IMR-90 (cell line): ENCODE measurements around the gene NCBP2L. TPM values are rescaled to one million over a fixed set of nuclear protein-coding genes. Genes with fewer than 3 reads are reported as not detected.

Experiments used
- ATAC-seq: fragments of 200-7000 bp; cut with Tn5 transposase; 2 replicates; pipeline ENCODE4 v1.9.1; 2020; ENCODE audit warnings: low read depth, mild to moderate bottlenecking, moderate library complexity
- BruUV-seq: library from RNA; stranded (reverse); fragments of 400-500 nt; replicated peaks from 2 replicates; lab custom pipeline; 2021; lab: Mats Ljungman, UMichigan
- CTCF ChIA-PET: fragments of 300-600 bp; formaldehyde crosslinking; extraction: SDS; loops from one replicate; lab custom pipeline; 2021; ENCODE audit warnings: antibody characterized with exemption; lab: Yijun Ruan, JAX
- POLR2A ChIA-PET: fragments of 300-600 bp; sonication (Branson Sonifier 250); formaldehyde crosslinking; loops from one replicate; lab custom pipeline; 2022; ENCODE audit warnings: antibody characterized with exemption; ENCODE audit not compliant: unreplicated experiment; lab: Charles Lee
- DNase-seq: peaks from one replicate; pipeline ENCODE4 v3.0.0; 2013
- H2AFZ ChIP-seq: replicated peaks from 2 replicates; pipeline ENCODE3; 2013; ENCODE audit warnings: low read length, mild to moderate bottlenecking; ENCODE audit not compliant: poor library complexity
- H2AK5ac ChIP-seq: 2 replicates; pipeline ENCODE4 v1.6.1; 2013; ENCODE audit warnings: low read depth, low read length, inconsistent platforms
- H2AK9ac ChIP-seq: replicated peaks from 2 replicates; pipeline ENCODE3; 2013; ENCODE audit warnings: mild to moderate bottlenecking, low read depth, low read length, moderate library complexity; ENCODE audit not compliant: poor library complexity
- H2BK120ac ChIP-seq: 2 replicates; pipeline ENCODE4 v1.6.1; 2013; ENCODE audit warnings: low read depth, low read length, inconsistent platforms
- H2BK15ac ChIP-seq: 3 replicates; pipeline ENCODE4 v1.6.1; 2013; ENCODE audit warnings: low read depth, low read length, inconsistent platforms
- H2BK20ac ChIP-seq: 2 replicates; pipeline ENCODE4 v1.6.1; 2013; ENCODE audit warnings: low read depth, mild to moderate bottlenecking, inconsistent platforms, low read length, moderate library complexity
- H2BK5ac ChIP-seq: 2 replicates; pipeline ENCODE4 v1.6.1; 2013; ENCODE audit warnings: mild to moderate bottlenecking, low read depth, low read length, inconsistent platforms; ENCODE audit not compliant: poor library complexity, severe bottlenecking
- H3K14ac ChIP-seq: replicated peaks from 2 replicates; pipeline ENCODE4 v1.6.1; 2013; ENCODE audit warnings: low read depth, low read length, inconsistent platforms
- H3K18ac ChIP-seq: 2 replicates; pipeline ENCODE4 v1.6.1; 2013; ENCODE audit warnings: low read depth, low read length, control low read depth
- H3K23ac ChIP-seq: 2 replicates; pipeline ENCODE4 v1.6.1; 2013; ENCODE audit warnings: low read depth, low read length, inconsistent platforms
- H3K27ac ChIP-seq: 2 replicates; pipeline ENCODE4 v1.5.1; 2013; ENCODE audit warnings: mild to moderate bottlenecking, control low read depth, low read length; ENCODE audit not compliant: insufficient read depth
- H3K27me3 ChIP-seq: 2 replicates; pipeline ENCODE4 v1.6.1; 2013; ENCODE audit warnings: low read length; ENCODE audit not compliant: control insufficient read depth, insufficient read depth
- H3K36me3 ChIP-seq: 2 replicates; pipeline ENCODE4 v1.6.1; 2013; ENCODE audit warnings: low read length, mixed read lengths; ENCODE audit not compliant: control insufficient read depth, insufficient read depth
- H3K4ac ChIP-seq: 2 replicates; pipeline ENCODE4 v1.6.1; 2013; ENCODE audit warnings: low read depth, low read length, inconsistent platforms
- H3K4me1 ChIP-seq: 2 replicates; pipeline ENCODE4 v1.6.1; 2013; ENCODE audit warnings: low read length, mixed read lengths; ENCODE audit not compliant: control insufficient read depth, insufficient read depth
- H3K4me2 ChIP-seq: 2 replicates; pipeline ENCODE4 v1.6.1; 2013; ENCODE audit warnings: low read depth, mild to moderate bottlenecking, control low read depth, low read length, moderate library complexity
- H3K4me3 ChIP-seq: 2 replicates; pipeline ENCODE4 v1.5.1; 2013; ENCODE audit warnings: low read depth, mild to moderate bottlenecking, control low read depth, low read length, moderate library complexity; ENCODE audit not compliant: insufficient read depth
- H3K56ac ChIP-seq: 2 replicates; pipeline ENCODE4 v1.6.1; 2013; ENCODE audit warnings: low read length, inconsistent platforms; ENCODE audit not compliant: insufficient read depth; ENCODE audit errors: extremely low read depth
- H3K79me1 ChIP-seq, 2 experiments: 2 replicates each; pipeline ENCODE4 v1.6.1; 2013; ENCODE audit warnings: low read length in 2 of 2, inconsistent platforms in 1 of 2, low read depth in 1 of 2
- H3K9ac ChIP-seq: 2 replicates; pipeline ENCODE4 v1.6.1; 2013; ENCODE audit warnings: low read depth, low read length, control low read depth
- H3K9me1 ChIP-seq: 2 replicates; pipeline ENCODE4 v1.6.1; 2013; ENCODE audit warnings: low read length, inconsistent platforms; ENCODE audit not compliant: insufficient read depth
- H3K9me3 ChIP-seq: 2 replicates; pipeline ENCODE4 v1.6.1; 2013; ENCODE audit warnings: low read length; ENCODE audit not compliant: control insufficient read depth, insufficient read depth
- H4K20me1 ChIP-seq: 2 replicates; pipeline ENCODE4 v1.6.1; 2013; ENCODE audit warnings: low read length, inconsistent platforms; ENCODE audit not compliant: insufficient read depth
- H4K5ac ChIP-seq: 2 replicates; pipeline ENCODE4 v1.6.1; 2013; ENCODE audit warnings: mild to moderate bottlenecking, low read depth, low read length, control low read depth
- H4K8ac ChIP-seq, 2 experiments: 2 replicates each; pipeline ENCODE4 v1.6.1; 2013; ENCODE audit warnings: low read depth in 2 of 2, low read length in 2 of 2, control low read depth in 1 of 2, inconsistent platforms in 1 of 2
- H4K91ac ChIP-seq: 2 replicates; pipeline ENCODE4 v1.6.1; 2013; ENCODE audit warnings: low read depth, low read length, inconsistent platforms; ENCODE audit not compliant: insufficient read depth
- BHLHE40 ChIP-seq: fragments of 150-350 bp; IDR thresholded peaks from 2 replicates; pipeline ENCODE4 v1.6.1; 2016; ENCODE audit warnings: mild to moderate bottlenecking, low read depth, low read length
- MAFK ChIP-seq: IDR thresholded peaks from 2 replicates; pipeline ENCODE4 v1.6.1; 2012; ENCODE audit warnings: low read depth, low read length, improper control_type of control experiment
- WGBS, 2 experiments: methylation state at CpG; one replicate each; pipeline versions ENCODE4 v1.1.5 to v1.1.7; 2013; ENCODE audit warnings: missing lambda C conversion rate in 2 of 2; ENCODE audit not compliant: insufficient read length in 1 of 2; ENCODE audit errors: extremely low coverage in 2 of 2; 5-methylcytosine and 5-hydroxymethylcytosine counted together
- dilution Hi-C: fragments of 300-500 bp; cut with HindIII; formaldehyde crosslinking; loops from one replicate; pipeline ENCODE4 v1.14.3; 2018; ENCODE audit warnings: low sequenced_read_pairs; ENCODE audit not compliant: unreplicated experiment
- in situ Hi-C: fragments of 300-500 bp; cut with MboI; formaldehyde crosslinking; loops from 3 replicates; pipeline ENCODE4 v1.14.3; 2019; ENCODE audit warnings: low sequenced_read_pairs, inconsistent platforms, mixed read lengths
- intact Hi-C: fragments of 100-400 bp; cut with micrococcal nuclease; formaldehyde crosslinking; loops from 2 replicates; pipeline ENCODE4 v1.10.0; 2022
- polyA plus RNA-seq, 3 experiments: library from polyadenylated mRNA; depleted of rRNA; stranded (reverse); fragments of >200 nt; gene quantifications; 2 replicates each; pipeline ENCODE4 v1.2.3, GENCODE V29; 2012; ENCODE audit warnings: low replicate concordance in 1 of 3
- total RNA-seq: library from RNA; depleted of rRNA; stranded (reverse); fragments of >200 nt; gene quantifications from 2 replicates; pipeline ENCODE4 v1.2.3, GENCODE V29; 2012

NCBP2L gene
- total and polyA plus RNA-seq, 2 of the 4 experiments (the other 2 are of a cell fraction): not detected

- ChIA-PET CTCF (no interaction called here), POLR2A (no interaction called here)
- H3K4ac ChIP-seq: no peak overlapping the region
- no peak for TF ChIP-seq BHLHE40
- TF ChIP-seq MAFK: no peak
- dilution Hi-C loops (no loop called here), in situ Hi-C loops (no loop called here), intact Hi-C loops (no loop called here)
- BruUV-seq: no TSS peak
- H3K27me3 ChIP-seq: no peaks in the 10 kb centered on the region; the same call in 1 of the 2 replicates
- DNase-seq: no peak
- H4K8ac ChIP-seq: no peak overlapping the region
- H2AK5ac ChIP-seq: no peak overlapping the region
- no peak overlapping the region for H3K23ac ChIP-seq
- H4K5ac ChIP-seq: no peak overlapping the region
- H2BK15ac ChIP-seq: no peak overlapping the region
- H2BK5ac ChIP-seq: no peak overlapping the region
- H4K91ac ChIP-seq: no peak overlapping the region
- H3K4me3 ChIP-seq: no peak overlapping the region
- no peaks in the 10 kb centered on the region for H3K9me1 ChIP-seq
- H3K18ac ChIP-seq: no peak overlapping the region
- no peak overlapping the region for H3K56ac ChIP-seq
- no peak overlapping the region for H2AFZ ChIP-seq
- H3K9me3 ChIP-seq: no peaks in the 10 kb centered on the region
- 27% methylated on average over 1 of the region's 1 CpG; no CpG with 5 or more reads in 1 of the 2 experiments for WGBS, 2 experiments
- no peak overlapping the region for H2BK120ac ChIP-seq
- H4K20me1 ChIP-seq: no peaks in the 10 kb centered on the region
- no peak overlapping the region for H2BK20ac ChIP-seq
- H3K14ac ChIP-seq: no peak overlapping the region
- no peaks in the 10 kb centered on the region for H3K36me3 ChIP-seq
- no peak overlapping the region for H3K9ac ChIP-seq
- H3K4me1 ChIP-seq: no peaks in the 10 kb centered on the region
- no peak for ATAC-seq
- H3K4me2 ChIP-seq: no peak overlapping the region
- no peak overlapping the region for H3K27ac ChIP-seq
- H2AK9ac ChIP-seq: no peak overlapping the region
- H3K79me1 ChIP-seq: no peaks in the 10 kb centered on the region
These were observed 26.9 kb downstream of the NCBP2L start for GRCh38 chrX:107804427-107804826.
